Measurements from ENCODE around the gene PDE11A.

Gene PDE11A

DNA sequence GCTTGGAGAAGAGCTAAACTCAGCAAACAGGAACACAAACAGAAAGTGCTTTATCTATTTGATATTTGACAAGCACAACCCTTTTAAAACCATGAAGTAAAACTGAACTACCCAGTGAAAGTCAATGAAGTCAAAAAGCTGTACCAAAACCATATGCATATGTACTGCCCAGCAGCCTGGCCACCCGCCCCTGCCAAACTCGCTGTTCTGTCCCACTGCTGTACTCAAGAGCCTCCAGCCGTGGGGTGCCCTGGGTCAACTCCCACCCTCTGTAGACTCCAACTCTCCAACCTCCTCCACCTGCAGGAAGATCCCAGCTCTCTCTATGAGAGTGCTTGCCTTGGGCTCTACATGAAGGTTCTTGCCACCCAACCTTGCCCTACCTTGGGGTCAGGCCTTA is 411.8 kb downstream of the PDE11A start:
- no peak for DNase-seq

DNA sequence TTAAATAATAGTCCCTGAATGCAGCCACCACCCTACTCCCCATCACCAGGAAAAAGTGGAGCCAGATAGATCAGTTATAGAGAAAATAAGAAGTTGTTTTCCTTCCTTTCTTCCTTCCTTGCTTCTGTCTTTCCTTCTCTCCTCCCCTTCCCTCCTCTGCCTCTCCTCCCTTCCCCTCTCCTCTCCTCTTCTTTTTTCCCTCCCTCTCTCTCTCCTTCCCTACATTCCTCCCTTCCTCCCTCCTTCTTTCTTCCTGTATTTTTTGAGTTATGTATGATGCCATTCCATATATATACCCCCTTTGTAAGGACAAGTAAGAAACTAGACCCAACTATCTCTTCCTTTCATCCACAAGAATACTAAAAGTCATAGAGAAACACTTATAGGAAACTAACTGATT is 414.3 kb downstream of the PDE11A start:
- DNase-seq, result no peak

DNA sequence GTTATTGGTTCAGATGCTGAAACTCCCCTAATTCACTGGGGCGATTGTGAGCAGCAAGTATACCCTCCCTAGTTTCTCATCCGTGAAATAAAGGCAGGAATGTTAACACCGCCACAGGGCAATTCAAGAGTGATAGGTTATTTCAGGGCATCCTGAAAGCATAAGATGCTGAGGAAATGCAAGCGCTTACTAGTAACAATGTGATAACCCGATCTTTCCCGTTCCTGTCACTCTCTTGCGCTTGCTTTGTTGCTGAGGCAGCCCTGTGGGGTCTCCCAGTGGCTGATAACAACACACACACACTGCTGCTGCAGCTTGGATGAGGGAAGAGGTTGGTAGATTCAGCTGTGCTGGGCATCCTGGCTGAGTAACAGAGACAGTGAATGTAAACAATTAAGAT is 420.7 kb downstream of the PDE11A start:
- no peak for DNase-seq

DNA sequence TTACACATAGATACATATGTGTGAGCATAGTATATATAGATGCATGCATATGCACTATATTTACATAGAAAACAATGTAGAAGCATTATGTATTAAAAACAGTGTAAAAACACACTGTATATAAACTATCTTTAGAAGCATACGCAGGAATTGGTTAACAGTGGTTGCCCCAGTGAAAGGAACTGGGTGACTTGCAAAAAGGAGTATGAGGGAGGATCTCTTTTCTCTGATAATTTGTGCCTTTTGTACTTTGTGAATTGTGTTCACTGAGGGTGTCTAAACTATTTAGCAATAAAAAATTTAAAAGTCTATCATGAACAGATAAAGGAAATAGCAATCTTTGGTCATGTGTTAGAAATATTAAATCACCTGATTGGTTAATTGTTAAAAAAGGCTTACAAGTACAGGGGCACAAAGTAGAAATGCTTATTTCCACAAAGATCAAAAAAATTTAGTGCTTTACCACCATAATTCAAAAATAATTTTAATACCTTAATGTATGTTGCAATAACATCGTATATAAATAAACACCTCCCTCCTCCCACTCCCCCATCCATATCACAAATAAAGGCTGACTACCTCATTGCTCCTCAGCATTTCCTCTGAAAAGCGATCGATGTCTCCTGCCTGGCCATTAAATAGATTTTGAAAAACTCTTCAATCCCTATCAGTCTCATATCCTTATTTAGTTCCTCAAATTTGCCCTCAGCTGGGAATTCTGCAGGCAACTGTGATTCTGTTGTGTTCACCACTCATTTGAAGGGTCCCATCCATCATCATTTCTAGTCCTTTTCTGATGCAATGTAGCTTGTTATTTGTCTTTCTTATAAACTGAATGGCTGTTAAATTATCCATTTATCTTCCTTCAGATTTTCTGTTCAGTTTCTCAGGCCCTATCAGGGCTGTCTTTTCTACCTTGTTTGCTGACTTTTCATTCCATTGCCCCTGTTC is 422.7 kb downstream of the PDE11A start:
- no peak for DNase-seq

DNA sequence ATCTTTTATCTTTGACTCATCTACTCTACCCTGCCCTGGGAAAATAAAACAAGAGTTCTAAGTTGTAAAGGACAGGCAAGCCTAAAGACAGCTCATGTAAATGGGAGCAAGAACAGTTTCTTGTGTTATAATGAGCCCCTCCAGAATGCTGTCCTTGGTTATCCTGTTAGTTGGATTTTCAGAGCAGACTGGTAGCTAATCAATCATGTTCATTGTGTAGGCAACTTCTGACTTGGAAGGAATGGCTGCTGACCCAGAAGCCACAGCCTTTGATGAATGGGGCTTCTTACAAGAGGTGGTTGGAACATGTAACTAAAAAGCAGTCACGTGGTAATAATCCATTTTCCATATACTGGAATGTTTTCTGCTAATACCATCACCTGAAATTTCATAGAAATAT is 425.8 kb downstream of the PDE11A start:
- DNase-seq, result no peak

DNA sequence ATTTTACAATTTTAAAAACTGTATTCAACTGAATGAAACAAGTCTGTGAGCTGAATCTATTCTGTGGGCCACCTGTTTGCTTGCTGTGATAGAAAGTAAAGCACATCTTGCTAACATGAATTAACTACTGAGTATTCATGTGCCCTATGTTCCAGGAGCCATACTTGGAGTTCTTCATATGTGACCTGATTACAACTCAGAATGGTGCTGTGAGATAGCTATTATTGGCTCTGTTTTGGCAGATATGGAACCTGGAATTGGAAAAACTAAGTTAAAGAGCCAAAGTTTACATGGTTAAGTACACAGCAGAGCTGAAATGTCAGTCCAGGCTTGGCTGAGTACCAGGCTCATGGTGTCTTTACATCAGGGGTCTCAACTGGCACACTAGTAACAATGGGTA is 426.3 kb downstream of the PDE11A start:
- DNase-seq, result no peak

DNA sequence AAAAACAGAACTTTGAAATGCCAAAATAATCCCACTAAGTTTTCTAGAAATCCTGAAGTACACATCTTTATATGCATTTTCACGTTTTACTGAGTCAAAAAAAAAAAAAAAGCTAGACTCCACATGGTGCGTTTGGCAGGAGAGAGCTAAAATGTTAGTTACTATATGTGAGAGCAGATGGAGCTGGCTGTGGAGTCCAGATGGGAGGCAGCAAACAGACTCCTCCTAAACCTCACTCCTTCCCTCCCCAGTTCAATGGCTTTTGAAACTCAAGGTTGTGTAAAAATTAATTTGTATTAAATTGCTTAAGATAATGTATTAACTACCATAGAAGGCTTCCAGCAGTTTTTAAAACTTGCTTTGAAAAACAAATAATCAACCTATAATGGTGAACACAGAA is 431.2 kb downstream of the PDE11A start:
- DNase-seq, result no peak

DNA sequence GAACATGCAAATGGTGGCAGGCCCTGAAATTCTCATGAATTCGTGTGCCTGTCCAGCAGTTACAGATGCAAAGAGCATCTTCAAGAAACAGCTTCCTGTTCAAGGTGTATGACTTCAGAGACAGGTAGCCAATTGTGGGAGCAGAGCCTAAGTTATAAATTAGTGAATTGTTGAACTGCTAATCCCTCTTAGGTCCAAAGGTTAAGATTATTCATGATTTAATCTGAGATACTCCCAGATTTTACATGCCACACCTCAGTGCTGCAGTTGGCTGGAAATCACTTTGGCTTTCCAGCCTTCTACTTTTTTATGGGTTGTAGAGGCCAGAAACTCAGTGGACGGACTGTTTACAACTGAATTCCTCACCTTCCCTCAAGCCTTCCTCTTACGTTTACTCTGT is 432.2 kb downstream of the PDE11A start:
- DNase-seq, result no peak

DNA sequence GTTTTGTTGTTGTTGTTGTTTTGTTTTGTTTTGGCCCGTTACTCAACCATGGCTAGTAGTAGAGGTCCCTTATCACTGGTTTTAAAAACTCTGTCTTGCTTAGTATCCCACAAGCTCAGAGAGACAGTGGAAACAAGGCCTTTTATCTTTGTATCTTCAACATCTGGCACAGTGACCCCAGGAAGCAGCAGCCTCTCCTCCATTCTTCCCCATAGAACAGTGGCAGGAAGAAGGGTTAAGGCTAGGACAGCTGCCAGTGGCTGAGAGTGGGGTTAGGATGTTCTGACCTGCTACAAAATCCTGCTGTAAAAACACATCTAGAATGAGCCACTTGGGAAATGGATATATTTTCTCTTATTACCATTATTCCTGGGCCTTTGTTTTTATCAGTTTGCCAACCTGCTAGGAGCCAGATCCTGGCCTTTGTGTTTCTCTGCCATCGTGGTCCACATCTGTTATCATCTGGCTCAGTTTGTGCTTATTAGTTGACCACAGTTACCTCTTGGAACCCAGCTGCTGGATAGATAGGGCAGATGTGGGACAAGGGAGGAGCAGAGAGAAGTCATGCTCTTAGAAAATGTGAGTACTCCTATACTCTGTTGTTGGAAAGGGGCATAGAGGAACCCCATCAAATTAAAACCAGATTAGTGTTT is 433.2 kb downstream of the PDE11A start:
- no peak for DNase-seq

DNA sequence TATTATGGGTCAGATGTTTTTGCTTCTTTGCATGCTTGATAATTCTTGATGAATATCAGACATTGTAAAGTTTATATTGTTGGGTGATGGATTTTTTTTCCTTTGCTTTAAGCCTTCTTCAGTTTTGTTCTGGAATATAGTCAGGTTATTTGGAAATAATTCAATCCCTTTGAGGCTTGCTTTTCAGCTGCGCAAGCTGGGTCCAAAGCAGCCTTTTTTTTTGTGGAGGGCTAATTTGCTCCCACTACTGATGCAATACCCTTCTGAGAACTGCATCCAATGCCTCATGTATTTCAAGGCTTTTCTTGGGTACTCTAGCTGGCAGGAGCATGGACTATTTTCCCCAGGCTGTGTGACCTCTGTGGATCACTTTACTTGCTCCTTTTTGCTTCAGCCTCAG is 434.1 kb downstream of the PDE11A start:
- no peak for DNase-seq

DNA sequence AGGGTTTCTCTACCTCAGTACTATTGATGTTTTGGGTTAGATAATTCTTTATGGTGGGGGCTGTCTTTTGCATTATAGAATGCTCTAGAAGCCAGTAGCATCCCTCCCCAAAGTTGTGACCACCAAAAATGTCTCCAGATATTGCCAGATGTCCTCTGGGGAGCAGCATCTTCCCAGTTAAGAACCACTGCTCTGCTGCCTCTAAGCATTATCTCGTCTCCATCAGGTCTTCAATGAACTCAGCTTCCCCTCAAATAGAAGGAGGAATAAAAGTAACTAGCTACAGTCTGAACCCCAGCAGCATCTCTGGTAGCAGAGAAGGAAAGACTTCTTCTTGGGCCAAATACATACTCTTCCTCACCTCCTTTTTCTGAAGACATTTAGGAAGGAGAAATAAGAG is 435.9 kb downstream of the PDE11A start:
- DNase-seq, result no peak

DNA sequence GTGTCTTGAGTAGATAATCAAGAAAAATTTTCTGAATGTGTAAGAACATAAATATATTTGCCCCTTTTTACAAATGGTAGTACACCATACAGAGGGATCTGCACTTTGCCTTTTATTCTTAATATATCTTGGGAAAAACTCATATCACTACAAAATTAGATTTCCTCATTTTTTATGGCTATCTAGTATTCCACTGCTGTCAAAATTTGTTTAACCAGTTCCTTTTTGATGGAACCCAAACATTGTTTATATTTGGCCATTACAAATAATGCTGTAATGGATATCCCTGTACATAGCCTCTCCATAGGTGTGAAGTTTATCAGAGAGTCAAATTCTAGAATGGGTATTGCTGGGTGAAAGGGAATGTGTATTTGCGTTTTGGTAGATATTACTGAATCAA is 436.9 kb downstream of the PDE11A start:
- DNase-seq, result no peak

DNA sequence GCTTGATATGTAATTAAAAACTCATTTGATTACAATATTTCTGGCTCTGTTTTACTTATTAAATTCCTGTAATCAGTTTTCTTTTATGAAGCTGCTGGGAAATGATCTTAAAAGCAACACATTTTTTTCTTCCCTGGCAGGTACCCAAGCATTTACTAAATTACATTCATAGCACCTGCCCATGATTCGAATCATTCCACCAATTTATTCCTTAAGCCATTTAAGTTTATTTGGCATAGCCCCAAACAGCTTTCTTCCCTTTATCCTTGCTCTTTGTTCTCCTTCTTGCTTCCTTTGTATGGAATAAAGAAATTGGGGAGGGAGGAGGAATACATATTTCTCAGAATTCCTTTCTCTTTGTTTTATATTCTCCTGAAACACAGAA is 438.7 kb downstream of the PDE11A start:
- DNase-seq, result no peak

DNA sequence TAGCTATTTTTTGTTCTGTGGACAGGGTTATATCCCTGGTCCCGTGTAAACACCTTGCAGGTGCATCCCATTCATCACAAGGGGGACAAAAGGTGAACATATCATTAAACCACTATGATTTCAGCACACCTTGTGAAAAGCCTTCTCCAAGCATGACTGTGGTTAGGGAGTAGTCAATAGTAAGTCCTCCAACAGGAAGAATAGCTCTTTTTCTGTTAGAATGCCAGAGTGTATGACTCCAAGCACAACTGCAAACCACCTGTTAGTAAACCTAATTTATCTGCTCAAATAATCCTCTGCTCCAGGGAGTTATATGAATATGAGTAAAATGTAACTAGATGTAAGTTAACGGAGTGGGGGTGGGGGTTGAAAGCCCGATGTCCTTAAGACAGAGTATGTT is 439.5 kb downstream of the PDE11A start:
- no peak for DNase-seq

DNA sequence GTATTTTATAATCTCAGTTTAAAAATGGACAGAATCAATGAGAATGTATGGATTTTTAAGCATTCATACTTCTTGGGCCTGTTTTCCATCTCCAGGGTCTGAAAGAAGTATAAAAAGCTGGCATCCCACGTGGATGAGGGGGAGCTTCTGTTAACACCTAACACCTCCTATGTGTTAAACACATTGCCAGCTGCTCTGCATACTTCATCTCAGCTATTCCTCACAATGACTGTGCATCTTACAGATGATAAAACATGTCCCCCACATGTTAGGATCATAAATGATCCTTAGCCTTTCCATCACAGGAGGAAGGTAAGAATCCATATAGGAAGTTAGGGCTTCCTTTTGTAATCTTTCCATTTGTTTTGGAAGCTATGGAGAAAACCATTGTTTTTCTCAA is 440.9 kb downstream of the PDE11A start:
- no peak for DNase-seq

DNA sequence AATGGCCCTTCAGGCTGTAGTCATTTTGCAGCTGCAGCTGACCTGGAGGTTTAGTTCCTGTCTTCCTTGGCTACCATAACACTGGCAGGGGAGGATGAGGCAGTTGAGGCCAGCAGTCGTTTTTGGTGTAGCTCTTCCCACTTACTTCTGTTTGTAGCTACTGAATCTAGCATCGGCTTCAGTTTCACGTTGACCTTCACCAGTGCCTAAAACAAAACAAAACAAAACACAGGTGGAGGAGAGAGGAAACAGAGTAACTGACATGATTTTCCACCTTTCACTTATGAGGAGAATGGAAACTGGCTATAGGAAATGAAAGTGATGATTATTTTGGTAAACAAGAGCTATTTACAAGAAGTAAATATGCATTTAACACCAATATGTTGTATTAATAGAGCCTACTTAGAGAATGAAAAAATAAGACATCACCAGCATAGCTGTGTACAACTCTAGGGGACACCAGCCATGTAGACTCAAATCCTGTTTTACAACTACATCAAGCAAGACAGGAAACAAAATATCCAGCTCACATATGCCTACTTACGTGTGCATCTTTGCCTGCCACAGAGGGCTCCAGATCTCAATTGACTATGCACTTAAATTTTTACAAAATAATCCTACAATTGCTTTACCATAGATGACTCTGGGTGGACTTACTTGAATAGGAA is 443.1 kb downstream of the PDE11A start:
- DNase-seq, result no peak

DNA sequence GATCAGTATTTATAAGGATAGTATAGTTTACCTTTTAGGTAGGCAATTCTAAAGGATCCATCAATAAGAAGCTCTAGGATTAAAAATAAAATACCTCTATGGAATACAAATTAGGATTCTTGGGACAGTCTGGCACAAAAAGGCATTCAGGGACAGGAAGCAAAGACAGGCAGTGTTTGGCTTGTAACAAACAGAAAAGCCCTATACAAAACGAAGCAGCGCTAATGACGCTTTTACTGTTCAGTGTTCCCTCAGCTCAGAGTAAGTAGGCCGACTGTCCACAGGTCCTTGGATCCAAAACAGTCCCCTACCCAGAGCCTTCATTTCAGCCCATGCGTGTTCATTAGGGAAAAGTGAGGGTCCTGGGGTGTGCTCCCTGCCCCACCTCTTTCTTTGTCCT is 443.7 kb downstream of the PDE11A start:
- no peak for DNase-seq

DNA sequence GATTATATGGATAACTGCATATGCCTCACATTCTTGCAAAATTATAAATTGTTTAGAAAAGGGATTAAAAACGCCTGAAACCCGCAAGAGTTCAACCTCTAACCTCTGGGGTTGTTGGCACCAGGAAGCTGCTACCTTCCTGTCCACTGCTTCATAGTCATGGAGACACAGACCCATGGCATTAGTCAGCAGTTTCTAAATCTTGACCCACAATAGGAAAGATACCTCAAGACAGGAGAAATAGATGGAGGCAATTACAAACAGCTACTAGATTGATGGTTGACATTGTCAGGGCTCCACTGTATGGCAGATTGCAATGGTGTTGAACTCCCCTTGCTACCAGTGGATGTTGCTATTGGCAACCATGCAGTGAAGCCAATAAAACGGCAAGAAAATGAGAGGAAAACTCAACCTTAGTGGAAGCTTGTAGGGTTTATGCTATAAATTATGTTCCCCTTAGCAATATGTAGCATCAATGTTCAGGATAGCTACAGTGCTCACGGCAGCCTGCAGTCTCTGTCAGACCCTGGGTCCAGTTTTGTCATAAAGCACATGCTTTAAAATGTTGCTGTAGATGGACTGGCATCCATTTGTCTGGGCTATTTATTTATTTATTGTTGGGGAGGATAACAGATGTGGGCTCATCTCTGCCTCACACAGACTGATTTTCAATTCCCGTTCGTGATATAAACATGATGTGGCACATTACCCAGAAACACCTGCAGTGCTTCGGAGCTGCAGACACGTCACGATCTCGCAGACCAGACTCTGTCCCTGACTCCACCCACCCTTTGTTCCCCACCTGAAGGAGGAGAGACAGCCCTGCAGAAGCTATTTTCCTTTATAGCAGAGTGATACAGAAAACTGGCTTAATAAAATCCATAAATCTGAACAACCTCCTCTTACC is 446.6 kb downstream of the PDE11A start:
- DNase-seq, result no peak

DNA sequence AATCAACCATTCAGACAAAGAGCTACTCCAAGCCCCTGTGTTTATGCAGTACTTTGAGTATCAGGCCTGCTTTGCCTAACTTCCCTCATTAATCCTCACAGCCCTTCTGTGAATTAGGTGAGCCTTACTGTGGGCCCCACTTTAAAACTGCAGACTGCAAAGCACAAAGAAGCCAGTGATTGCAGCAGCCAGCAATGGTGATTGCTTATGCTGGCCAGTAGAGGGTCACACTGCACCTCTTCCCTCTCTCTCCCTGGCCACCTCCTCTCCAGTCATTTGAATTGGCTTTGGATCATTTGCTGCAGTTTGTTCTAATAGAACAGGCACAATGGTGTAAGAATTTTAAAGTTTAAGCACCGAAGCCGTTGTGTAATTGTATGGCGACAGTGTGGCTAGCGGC is 450.1 kb downstream of the PDE11A start:
- DNase-seq, result peak; percentile 72

DNA sequence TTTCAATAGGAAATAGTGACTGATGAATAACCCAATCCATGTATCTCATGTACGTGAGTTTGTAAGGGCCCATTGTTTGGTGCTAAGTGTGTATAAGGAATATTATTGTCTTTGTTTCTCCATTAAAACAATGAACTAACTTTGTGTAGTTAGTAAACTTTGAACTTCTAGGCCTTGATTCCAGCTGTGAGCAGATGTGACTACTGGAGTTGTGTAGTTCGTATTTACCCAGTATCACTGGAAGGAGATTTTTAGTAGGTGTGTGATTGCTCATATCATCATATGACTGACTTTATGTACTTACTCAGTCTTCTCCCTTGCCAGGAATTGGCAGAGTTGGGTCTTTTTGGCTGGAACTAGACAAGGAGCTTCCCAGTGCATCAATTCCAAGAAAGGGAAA is 452.6 kb downstream of the PDE11A start:
- no peak for DNase-seq

DNA sequence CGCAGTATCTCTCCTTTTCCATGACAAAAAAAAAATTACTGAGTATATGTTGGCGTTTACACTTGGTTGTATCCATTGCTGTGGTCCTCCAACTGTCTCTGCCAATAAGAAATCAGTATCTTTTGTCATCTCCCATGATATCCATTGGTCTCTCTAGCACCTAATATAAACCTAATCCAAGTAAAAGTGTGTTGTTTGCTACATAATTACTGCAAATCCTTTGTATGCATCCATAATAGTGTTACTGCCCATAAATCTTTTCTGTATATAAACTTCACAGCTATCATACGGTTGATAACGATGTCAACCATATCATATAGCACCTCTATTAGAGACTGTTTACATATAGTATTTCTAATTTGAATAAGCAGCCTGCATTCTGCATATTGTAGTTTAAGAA is 453.1 kb downstream of the PDE11A start:
- DNase-seq, result no peak

DNA sequence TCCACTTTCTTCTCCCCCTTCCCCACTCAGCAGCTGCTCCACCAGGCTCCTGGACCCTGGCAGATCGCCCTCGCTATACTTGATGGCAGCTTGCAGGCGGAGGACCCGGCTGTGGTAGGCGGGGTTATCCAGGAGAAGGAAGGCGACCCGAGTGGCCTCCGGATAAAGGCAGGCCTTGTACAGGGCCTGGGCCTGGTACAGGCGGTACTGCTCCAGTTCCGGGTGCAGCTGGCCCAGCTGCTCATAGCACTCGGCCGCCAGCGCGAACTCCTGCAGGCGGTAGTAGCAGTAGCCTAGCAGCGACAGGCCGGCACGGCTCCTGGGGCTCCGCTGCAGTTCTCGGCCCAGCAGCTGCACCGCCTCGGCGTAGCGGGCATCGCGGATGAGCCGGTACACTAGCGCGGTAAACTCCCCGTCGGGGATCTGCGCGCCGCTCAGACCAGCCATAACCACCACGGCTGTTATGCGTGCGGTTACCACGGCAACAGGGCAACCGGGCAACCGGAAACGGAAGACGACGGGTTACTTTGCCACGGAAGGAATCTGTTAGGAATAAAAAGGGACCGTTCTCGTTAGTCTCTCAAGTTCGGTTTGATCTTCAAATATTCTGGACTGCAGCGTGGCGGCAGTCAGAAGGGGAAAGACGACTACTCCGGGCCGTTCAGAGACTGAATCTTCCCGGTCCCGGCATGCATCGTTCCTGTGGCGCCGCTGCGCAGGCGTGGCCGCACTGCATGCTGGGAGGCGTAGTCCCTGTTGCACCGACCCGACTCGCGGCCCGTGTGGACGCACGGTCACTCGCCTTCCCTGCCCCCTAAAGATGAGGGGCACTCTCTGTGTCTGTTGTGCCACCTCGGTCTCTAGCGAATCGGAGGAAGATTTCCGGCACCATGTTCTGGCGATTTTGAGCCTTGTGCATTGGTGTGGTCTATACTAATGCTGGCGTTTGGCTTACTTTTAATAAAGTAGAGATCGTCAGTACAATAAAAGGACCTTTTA is 454.0 kb downstream of the PDE11A start:
- peak; percentile 92 for DNase-seq
